Activated T-helper 1 cell treated with Interleukin-2 at 50 U/mL for 16 hours (primary cell): Measurements from ENCODE around the gene ABTB2.

ENCODE experiments used
- DNase-seq: peaks from one replicate; pipeline ENCODE4 v3.0.0-alpha.2; 2020; ENCODE audit warnings: low read depth

ABTB2 gene

DNA sequence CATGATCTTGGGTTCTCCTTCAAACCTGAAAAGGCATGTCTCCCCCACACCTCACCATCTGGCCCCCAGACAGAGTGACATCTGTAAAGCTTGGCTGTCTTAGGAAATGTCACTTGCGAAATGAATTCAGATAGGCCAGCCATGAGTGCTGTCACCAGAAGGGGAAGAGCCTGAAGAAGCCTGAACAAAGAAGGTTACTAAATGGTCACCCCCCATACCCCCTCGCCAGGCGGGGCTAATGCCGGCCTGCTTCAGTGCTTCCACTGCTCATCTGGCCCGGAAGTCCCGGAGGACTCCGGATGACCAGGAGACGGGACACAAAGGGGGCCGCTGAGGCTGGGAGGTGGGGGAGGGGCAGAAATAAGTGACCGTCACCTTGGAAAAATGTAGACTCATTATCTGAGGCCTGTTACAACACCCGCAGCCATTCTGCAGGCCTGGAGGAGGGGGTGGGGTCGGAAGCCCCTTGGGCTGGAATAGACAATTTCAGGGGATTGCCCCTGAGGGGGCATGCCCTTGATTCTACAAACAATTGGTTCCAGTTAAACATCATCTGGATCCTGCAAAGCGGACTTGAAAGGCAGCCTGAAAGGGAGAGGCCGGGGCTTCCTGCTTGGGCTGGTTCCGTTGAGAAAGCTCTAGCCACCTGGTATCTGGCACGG, 209.2 kb downstream of the ABTB2 start:
- no peak for DNase-seq

DNA sequence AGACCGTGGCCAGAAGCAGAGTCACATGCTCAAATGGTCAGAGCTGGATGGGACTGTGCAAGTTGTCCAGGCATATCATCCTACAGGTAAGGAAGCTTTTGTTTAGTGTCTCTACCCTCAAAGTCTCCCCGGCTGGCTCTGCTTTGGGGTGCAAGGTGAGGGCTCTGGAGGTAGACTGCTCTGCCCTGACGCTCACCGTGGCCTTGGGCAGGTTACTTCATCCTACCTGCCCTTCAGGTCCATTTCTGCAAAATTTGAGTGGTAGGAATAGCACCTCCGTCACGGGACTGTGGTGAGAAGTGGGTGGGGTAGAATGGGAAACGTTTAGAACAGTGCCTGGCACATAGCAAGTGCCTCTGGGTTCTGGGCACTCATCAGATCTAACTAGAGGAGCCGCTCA, 210.2 kb downstream of the ABTB2 start:
- DNase-seq = no peak

DNA sequence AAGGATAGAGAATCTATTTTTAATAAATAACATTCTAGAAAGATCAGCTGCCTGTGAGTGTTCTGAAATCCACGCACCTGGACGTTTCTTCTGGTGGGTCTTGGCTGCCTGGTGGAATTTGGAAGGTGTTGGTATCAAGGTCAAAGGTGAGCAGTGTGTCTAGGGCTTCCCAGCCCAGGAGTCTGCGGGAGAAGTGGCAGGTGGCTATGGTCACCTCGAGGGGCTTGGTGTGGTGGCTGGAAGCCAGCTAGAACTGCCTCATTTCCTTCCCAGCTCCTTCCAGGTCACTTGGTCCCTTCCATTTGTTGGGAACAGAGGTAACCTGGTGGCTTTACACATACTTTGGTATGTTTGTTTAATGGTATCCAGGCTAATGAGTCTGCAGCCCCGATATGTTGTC, 210.9 kb downstream of the ABTB2 start:
- no peak for DNase-seq

DNA sequence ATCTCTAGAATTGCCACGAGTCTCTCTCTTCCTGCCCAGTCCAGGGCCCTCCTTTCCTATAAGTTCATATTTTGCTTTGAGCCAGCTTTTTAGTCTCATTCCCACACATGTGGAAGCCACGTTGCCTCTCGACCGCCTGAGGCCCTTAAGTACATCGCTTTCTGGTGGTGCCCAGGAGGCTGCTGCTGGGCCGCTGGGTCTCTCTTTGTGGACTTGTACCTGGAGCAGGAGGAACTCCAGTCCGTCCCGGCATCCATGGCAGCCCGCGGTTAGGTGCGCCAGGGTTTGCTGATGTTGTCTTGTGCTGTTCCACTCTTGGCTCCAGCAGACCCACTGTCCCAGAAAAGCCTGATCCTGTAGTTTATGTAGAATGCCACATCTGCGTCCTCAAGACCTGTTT, 211.4 kb downstream of the ABTB2 start:
- no peak for DNase-seq

DNA sequence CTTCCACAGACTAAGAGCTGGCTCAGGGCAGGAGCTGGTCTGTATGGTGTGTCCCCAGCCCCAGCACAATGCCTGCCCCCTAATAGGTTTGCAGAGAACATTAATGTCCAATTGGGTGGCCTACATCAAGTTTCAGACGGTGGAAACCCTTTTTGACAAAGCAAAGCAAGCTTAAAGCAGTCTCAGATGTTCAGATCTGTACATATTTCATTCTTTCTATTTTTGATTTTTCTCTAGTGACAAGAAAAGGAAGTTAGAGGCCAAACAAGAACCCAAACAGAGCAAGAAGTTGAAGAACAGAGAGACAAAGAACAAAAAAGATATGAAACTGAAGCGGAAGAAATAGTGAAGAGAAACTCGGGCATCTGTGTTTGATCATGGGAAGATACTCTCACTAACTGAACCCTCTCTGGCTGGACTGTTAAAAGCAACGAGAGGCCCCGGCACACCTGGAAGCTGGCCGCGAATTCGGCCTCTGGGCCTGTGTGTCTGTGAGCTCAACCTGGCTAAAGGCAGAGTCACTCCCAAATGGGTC, 211.9 kb downstream of the ABTB2 start:
- DNase-seq = no peak

DNA sequence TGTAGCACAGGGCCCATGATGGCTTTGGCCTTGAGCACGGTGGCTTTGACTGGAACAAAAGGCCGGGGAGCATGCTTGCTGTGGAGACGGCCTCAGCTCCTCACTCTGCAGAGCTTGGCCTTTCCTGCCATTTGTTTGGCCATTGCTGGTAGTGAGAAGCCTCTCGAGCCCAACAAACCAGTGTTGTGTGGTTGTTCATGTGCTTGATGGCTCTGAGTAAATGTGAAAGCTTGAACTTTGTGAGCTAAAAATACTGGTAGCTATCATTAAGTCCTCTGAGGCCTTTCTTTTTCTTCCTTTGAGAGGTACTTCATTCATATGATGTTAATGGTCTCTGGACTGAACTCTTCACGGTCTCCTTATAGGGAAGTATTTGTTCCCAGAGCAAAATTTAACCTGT, 212.7 kb downstream of the ABTB2 start:
- DNase-seq = no peak

DNA sequence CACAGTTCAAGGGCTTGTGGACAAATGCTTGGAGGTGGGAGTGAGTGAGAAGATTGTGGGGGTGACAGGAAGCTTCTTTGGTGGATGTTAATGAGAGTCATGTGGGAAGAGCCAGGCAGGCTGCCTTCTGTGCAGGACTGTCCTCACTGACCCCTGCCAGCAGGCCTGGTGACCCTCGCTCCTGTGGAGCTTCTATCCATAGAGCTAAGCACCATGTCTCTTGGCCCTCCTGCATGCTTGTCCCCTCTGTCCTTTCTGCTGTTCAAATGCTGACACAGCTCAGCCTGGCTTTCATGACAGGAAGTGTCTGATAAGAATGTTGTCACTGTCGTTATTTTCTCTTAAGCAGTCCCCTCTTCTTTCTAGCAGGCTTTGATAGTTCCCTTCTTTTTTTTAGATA, 214.8 kb downstream of the ABTB2 start:
- DNase-seq = no peak

DNA sequence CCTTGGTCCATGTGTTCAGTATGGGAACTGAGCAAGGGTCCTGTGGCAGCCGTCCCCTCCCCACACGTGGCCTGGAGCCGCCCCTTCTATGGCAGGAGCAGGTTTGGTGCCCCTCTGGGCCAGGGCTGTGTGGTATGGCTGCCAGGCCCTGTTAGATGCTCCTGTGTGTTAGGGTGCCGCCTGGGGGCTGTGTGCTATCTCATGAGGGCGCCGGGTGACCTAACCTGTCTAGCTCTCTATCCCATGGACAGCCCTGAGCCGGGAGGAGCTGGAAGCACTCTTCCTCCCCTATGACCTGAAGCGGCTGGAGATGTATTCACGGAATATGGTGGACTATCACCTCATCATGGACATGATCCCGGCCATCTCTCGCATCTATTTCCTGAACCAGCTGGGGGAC, 217.7 kb downstream of the ABTB2 start:
- DNase-seq = no peak

DNA sequence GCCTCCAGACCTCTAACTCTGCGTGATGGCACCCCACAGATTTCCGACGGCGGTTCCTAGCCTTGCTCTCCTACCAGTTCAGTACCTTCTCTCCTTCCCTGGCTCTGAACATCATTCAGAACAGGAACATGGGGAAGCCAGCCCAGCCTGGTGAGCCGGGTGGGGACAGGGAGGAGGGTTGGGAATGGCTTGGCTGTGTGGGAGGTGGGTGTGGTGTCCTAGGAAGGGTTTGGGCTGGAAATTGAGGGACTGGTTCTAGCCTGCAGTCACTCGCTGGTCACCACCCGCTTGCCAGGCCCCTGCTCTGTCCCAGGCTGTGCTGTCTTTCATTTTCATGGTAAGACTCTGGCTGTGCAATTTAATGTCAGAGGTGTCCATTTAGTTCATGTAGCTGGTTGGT, 218.5 kb downstream of the ABTB2 start:
- no peak for DNase-seq

DNA sequence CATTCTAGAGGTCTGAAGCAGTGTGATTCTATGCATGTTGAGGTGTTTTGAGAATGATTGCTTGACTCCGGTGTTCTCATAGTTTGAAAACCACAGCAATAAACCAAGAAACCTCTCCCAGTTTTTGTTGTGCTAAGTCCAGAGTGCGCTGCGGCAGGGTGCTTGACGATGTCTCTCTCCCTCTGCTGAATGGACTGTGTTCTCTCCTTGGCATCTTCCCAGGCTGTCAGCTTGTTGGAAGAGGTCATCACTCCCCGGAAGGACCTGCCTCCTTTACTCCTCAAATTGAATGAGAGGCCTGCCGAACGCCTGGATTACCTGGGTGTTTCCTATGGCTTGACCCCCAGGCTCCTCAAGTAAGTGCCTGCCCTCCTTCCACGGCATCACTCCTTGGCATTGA, 221.4 kb downstream of the ABTB2 start:
- no peak for DNase-seq

DNA sequence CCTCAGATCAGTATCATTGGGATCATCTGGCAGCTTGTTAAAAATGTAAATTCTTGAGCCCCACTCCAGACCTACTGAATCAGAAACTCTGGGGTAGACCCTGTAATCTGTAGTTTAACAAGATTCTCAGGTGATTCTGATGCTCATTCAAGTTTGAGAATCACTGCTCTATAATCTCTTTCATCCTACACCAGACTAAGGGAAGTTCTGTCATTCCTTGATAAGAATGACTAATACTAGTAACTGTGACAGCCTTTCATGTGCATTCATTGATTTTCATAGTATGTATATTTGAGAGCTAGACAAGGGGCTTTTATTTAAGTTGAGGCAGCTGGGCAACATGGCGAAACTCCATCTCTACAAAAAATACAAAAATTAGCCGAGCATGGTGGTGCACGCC, 222.4 kb downstream of the ABTB2 start:
- DNase-seq = no peak

DNA sequence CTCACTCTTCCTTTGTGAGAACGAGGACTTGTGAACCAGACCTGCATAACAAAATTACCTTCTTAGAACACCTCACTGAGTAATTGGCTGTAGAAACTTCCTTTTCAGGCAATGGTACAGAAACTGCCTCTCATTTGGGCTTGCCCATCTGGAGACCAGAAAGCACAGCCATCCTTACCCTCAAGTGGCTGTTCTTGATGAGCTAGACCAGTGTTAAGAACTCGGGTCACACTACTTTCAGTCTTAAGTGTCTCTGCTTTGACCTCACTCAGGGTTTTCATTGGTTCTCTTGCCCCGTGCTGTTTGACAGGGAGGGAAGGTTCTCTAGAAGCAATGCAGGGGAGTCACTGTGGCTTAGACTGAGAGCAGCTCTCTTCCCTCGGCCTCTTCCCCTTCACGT, 223.0 kb downstream of the ABTB2 start:
- DNase-seq = no peak

DNA sequence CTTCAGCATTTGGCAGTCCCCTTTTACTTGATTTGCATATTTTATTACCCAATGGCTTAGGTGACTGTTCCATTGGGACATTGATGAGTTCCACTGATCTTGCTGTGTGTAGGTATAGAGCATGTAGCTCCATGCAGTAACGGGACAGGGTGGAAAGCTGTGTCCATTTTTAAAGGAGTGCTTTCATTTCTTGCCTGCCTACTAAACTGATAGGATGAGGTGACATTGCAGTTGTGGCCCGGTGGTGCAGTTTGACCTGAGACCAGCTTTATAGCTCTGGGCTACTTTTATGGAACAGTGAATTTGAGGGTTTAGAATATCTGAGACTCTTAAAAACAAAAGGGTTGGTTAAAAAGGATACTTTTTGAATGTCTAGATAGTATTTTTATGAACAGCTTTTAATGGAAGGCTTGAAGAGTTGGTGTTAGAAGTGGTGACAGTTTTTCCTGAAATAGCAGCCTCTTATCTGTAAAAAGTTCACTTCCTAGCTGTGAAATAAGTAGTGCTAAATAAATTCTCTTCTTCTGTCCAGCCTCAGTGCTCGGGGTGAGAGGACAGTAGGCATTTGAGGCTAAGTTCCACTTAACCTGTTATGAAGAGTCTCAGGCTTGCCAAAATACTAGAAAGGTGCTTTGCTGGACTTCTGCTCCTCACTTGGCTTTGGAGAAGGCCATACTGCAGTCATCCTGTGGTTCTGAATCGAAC, 225.4 kb downstream of the ABTB2 start:
- no peak for DNase-seq

DNA sequence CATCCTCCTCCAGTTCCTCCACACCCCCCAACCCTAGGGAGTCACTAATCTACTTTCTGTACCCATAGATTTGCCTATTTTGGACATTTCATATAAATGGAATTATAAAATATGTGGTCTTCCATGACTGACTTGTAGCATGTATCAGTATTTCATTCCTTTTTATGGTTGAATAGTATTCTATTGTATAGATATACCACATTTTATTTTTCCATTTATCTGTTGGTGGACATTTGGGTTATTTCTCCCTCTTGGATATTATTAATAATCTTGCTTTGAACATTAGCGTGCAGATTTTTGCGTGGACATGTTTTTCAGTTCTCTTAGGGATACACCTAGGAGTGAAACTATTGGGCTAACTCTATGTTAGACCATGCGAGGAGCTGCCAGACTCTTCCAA, 229.0 kb downstream of the ABTB2 start:
- no peak for DNase-seq

DNA sequence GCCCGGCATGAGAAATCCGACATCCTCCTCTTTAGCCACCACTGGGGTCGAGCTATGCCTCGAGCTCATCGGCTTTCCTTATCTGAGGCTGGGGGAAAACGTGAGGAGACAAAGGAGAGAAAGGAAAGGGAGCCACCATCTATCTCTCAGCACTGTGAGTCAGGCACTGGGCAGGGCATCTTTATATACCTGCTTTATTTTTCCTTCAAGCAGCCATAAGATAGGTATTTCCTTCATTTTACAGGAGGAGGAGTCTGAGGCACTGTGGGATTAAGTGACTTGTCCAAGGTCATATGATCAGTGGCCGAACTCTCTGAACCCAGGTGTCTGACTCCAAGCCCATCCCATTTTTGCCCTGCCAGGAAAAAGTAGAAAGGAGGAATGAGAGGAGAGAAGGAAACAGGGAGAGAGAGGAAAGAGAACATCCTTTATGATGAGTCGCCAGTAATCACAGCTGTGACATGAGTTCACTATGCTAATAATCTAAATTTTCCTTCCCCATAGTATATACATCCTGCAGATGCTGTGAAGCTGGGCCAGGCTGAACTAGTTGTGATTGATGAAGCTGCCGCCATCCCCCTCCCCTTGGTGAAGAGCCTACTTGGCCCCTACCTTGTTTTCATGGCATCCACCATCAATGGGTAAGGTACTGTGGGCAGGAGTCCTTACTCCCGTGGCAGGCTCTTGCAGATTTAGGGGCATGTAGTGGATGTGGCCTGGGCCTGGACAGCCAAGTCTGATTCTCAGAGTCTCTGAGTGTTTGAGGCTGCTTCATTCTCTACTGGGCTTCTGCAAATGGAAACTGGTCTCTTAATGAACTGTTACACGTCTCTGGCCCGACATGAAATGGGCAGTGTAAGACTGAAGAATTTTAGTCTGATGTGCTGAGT, 230.6 kb downstream of the ABTB2 start:
- DNase-seq = no peak

DNA sequence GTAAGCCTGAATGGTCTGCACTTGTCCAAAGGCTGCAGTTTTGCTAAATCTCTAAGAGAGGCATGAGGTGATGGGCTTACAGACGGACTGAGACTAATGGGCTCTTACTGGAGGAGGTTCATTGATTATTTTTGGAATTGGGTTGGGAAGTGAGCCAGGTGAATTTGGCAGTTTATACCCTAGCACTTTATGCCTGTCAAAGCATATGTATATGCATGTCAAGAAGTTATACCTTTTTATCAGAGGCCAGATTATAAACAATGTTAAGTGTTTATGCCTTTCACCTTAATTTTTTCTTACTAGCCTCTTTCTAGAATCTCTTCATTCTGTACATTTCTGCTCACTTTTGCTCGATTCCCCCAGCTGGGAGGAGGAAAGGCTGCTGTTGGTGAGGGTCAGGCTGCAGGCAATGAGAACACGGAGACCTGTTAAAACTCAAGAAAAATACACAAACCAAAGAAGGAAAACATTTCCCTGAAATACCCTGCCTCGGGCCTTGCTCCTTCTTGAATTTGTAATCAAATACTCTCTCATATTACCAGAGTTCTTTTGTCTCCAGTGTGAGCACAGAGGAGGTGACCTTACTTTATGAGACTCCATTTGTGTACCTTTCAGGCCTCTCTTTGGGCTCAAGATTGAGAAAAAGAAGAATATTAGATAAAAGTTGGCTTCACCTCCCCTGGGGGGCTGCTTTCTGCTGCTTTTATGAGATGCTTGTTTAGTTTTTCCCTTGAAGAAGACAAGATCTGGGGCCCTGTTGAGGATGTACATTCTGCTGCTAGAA, 232.7 kb downstream of the ABTB2 start:
- no peak for DNase-seq

DNA sequence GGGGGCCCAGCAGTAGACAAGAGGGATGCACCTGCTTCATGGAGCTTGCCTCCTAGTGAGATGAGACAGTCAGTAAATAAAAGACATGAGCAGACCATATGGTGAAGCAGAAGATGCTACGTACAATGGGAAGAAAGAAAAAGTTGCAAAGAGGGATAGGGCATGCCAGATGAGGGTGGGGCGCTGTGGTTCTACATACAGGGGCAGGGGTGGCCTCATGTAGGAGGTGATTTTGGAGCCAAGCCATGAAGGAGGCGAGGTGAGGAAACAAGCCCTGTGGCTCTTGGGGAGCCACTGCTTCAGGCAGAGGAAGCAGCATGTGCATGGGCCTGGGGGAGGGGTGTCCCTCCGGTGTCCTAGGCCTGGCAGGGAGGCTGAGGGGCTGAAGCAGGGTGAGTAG, 237.2 kb downstream of the ABTB2 start:
- no peak for DNase-seq

DNA sequence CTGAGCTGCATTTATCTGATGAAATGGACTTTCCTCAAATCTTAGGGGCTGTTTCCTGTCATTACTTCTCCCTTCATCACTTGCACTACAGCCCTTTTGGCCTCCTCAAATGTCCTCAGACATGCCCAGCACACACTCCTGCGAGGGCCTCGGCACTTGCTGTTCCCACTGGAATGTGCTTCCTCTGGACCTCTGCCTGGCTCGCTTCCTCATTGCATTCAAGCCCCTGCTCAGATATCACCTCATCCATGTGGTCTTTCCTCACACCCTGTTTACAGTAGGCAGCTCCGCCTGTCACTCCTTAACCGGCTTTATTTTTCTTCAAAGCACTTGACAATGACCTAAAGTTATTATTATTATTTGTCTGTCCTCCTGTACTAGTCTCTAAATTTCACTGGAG, 243.3 kb downstream of the ABTB2 start:
- no peak for DNase-seq

DNA sequence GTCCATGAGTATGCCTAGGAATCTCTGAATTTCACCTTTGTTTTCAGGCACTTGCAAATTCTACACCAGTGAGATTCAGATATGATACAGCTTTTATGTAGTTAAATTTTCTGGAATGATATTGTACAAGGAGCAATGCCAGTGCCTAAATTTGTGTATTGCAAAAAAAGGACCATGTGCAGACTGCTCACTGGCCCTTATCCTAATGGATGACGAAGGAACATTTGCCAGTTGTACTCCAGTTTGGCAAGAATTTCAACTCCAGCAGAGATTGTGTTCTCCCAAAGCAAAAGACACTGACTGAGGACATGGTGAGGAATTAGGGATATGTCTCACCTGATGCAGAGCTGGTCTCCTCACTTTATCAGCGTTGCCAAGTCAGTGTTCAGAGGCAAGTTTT, 243.8 kb downstream of the ABTB2 start:
- DNase-seq = no peak

DNA sequence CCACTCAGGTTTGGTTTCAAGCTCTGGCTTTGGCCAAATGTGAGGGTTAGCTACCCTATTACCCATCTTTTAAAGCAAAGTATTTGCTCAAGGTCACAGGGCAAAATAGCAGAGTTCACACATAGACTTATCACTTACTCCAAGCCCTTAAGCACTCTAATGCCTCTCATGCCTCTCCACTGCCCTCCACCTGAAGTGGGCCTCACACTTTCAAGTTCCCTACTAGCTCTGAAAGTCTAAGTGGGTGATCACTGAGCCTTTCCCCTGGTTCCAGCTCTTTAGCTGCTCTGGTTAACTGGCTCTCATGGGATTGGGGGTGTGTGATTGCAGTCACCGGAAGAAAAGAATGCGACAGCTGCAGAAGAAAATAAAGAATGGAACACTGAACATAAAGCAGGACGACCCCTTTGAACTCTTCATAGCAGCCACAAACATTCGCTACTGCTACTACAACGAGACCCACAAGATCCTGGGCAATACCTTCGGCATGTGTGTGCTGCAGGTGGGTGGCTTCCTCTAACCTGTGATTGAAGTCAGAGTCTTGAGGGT, 246.0 kb downstream of the ABTB2 start:
- no peak for DNase-seq

DNA sequence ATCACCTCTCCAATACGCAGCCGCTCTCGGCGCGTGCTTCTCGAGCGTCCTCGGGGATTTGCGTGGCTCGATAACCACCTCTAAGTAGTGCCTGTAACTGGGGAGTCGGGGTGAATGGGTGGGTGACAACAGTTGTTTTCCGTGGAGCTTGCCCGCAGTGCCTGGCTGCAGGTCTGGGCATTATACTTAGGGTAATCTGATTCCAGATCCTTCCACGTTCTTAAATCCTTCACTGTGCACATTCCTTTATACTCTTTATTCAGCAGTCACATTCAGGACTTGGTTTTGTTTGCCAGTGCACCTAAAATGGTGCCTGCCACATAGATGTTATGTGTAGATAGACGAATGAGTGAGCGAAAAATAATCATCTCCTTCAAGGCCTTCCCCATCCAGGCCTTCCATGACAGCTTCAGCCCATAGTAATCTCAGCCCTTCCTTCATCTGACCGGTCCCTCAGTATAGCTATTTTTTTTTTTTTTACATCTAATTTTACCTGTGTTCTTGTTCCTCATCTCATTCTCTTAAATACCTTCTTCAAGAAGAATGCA, 251.8 kb downstream of the ABTB2 start:
- DNase-seq = no peak
